NT2/D1 (cell line): Measurements from ENCODE around the gene KCTD8.

Experiments
- DNase-seq: peaks from one replicate; pipeline ENCODE4 v3.0.0-alpha.2; 2011; ENCODE audit warnings: low read depth, low spot score
- H3K27me3 ChIP-seq: 2 replicates; pipeline ENCODE4 v1.6.0; 2011; ENCODE audit warnings: mild to moderate bottlenecking; ENCODE audit not compliant: insufficient read length, insufficient read depth
- H3K36me3 ChIP-seq: 2 replicates; pipeline ENCODE4 v1.6.1; 2011; ENCODE audit warnings: mild to moderate bottlenecking, low read length, mixed read lengths; ENCODE audit not compliant: insufficient read depth, insufficient read length
- H3K4me1 ChIP-seq: 2 replicates; pipeline ENCODE4 v1.5.1; 2011; ENCODE audit not compliant: insufficient read depth, insufficient read length
- H3K4me3 ChIP-seq: 2 replicates; pipeline ENCODE4 v1.5.1; 2011; ENCODE audit warnings: low read depth; ENCODE audit not compliant: insufficient read length
- H3K9ac ChIP-seq: 2 replicates; pipeline ENCODE4 v1.6.0; 2011; ENCODE audit warnings: low read depth; ENCODE audit not compliant: insufficient read length
- H3K9me3 ChIP-seq: 2 replicates; pipeline ENCODE4 v1.5.1; 2011; ENCODE audit warnings: mild to moderate bottlenecking, low read length; ENCODE audit not compliant: insufficient read depth
- SUZ12 ChIP-seq: IDR thresholded peaks from 2 replicates; pipeline ENCODE4 v1.6.1; 2011; ENCODE audit not compliant: insufficient read length, insufficient read depth; ENCODE audit errors: extremely low read depth
- YY1 ChIP-seq: IDR thresholded peaks from 2 replicates; pipeline ENCODE4 v1.6.1; 2011; ENCODE audit not compliant: insufficient read length, insufficient read depth
- ZNF274 ChIP-seq: IDR thresholded peaks from 2 replicates; pipeline ENCODE4 v1.6.1; 2011; ENCODE audit warnings: mild to moderate bottlenecking, low read depth, low read length

The KCTD8 gene

GRCh38 chr4:44421330-44422065 lies 27.1 kb downstream of the KCTD8 start:
- TF ChIP-seq ZNF274 (no peak), SUZ12 (no peak), YY1 (no peak)
- H3K9ac ChIP-seq, result no peak overlapping the region
- H3K27me3 ChIP-seq, result no peaks in the 10 kb centered on the region
- peaks cover 5% of the 10 kb centered on the region; the same call in 1 of the 2 replicates for H3K9me3 ChIP-seq
- no peak for DNase-seq
- H3K36me3 ChIP-seq, result no peaks in the 10 kb centered on the region
- H3K4me3 ChIP-seq, result no peak overlapping the region
- no peaks in the 10 kb centered on the region for H3K4me1 ChIP-seq

- H3K36me3 ChIP-seq, result no peaks in the 10 kb centered on the region
- TF ChIP-seq ZNF274 (no peak), SUZ12 (no peak), YY1 (no peak)
- peaks cover 7% of the 10 kb centered on the region for H3K9me3 ChIP-seq
- H3K4me1 ChIP-seq, result no peaks in the 10 kb centered on the region
- H3K4me3 ChIP-seq, result no peak overlapping the region
- H3K9ac ChIP-seq, result no peak overlapping the region
- DNase-seq, result peak; percentile 71
- no peaks in the 10 kb centered on the region for H3K27me3 ChIP-seq
These were observed 33.4 kb downstream of the KCTD8 start for GRCh38 chr4:44415251-44415650.

GRCh38 chr4:44368413-44369167 lies 80.0 kb downstream of the KCTD8 start:
- H3K27me3 ChIP-seq, result no peaks in the 10 kb centered on the region
- H3K4me3 ChIP-seq, result no peak overlapping the region
- no peaks in the 10 kb centered on the region for H3K4me1 ChIP-seq
- no peak overlapping the region for H3K9ac ChIP-seq
- no peak for DNase-seq
- H3K9me3 ChIP-seq, result no peaks in the 10 kb centered on the region
- no peaks in the 10 kb centered on the region for H3K36me3 ChIP-seq
- no peak for TF ChIP-seq ZNF274

GRCh38 chr4:44354172-44354571 lies 94.4 kb downstream of the KCTD8 start:
- no peaks in the 10 kb centered on the region for H3K9me3 ChIP-seq
- no peaks in the 10 kb centered on the region for H3K4me1 ChIP-seq
- no peaks in the 10 kb centered on the region for H3K27me3 ChIP-seq
- H3K4me3 ChIP-seq, result no peak overlapping the region
- DNase-seq, result no peak
- TF ChIP-seq YY1, result no peak
- no peak for TF ChIP-seq SUZ12
- TF ChIP-seq ZNF274, result no peak
- no peak overlapping the region for H3K9ac ChIP-seq
- H3K36me3 ChIP-seq, result no peaks in the 10 kb centered on the region

- H3K36me3 ChIP-seq, result no peaks in the 10 kb centered on the region
- TF ChIP-seq ZNF274 (no peak), SUZ12 (no peak), YY1 (no peak)
- no peak overlapping the region for H3K9ac ChIP-seq
These were observed 97.5 kb downstream of the KCTD8 start for GRCh38 chr4:44351069-44351468.

GRCh38 chr4:44342800-44343199 lies 105.8 kb downstream of the KCTD8 start:
- Histone ChIP-seq H3K36me3 (no peaks in the 10 kb centered on the region), H3K9ac (no peak overlapping the region), H3K4me3 (no peak overlapping the region), H3K27me3 (no peaks in the 10 kb centered on the region), H3K4me1 (no peaks in the 10 kb centered on the region), H3K9me3 (no peaks in the 10 kb centered on the region)
- no peak for DNase-seq
- TF ChIP-seq YY1 (no peak), ZNF274 (no peak), SUZ12 (no peak)

More at GRCh38 chr4:44351069-44351468, 97.5 kb downstream of the KCTD8 start:
- H3K9me3 ChIP-seq, result no peaks in the 10 kb centered on the region
- no peaks in the 10 kb centered on the region for H3K4me1 ChIP-seq
- no peaks in the 10 kb centered on the region for H3K27me3 ChIP-seq
- no peak overlapping the region for H3K4me3 ChIP-seq
- no peak for DNase-seq

- Histone ChIP-seq H3K4me1 (no peaks in the 10 kb centered on the region), H3K27me3 (no peaks in the 10 kb centered on the region), H3K4me3 (no peak overlapping the region), H3K9me3 (no peaks in the 10 kb centered on the region), H3K9ac (no peak overlapping the region), H3K36me3 (no peaks in the 10 kb centered on the region)
- DNase-seq, result no peak
- no peak for TF ChIP-seq YY1
- TF ChIP-seq SUZ12, result no peak
These were observed 121.9 kb downstream of the KCTD8 start for GRCh38 chr4:44326741-44327140.
